ENCODE measurements around the gene HDLBP.

The HDLBP gene

GRCh38 chr2:241289597-241289996 lies 25.9 kb downstream of the HDLBP start:
- no peak for DNase-seq
- in situ Hi-C loops (cut with HindIII; ENCODE audit: low pct_ligation_motif_present, low sequenced_read_pairs), result no loop called here
- no peak for TF ChIP-seq CTCF (IDR thresholded peaks at IDR 0.05; ENCODE audit: low read depth, low read length, missing control alignments)
- H3K4me3 ChIP-seq (ENCODE audit: low read depth, low read length), result no peak overlapping the region
- H3K27ac ChIP-seq, result no peak overlapping the region
- H3K36me3 ChIP-seq (replicated peaks), result no peaks in the 10 kb centered on the region
- no peaks in the 10 kb centered on the region for H3K27me3 ChIP-seq (replicated peaks)

- in situ Hi-C loops (cut with HindIII; ENCODE audit: low pct_ligation_motif_present, low sequenced_read_pairs), result no loop called here
- Histone ChIP-seq H3K27me3 (replicated peaks) (no peaks in the 10 kb centered on the region), H3K27ac (no peak overlapping the region), H3K4me3 (ENCODE audit: low read depth, low read length) (no peak overlapping the region), H3K36me3 (replicated peaks) (no peaks in the 10 kb centered on the region)
- DNase-seq, result no peak
- no peak for TF ChIP-seq CTCF (IDR thresholded peaks at IDR 0.05; ENCODE audit: low read depth, low read length, missing control alignments)
Observed at GRCh38 chr2:241289053-241289452, 26.4 kb downstream of the HDLBP start.

GRCh38 chr2:241288324-241288888 lies 27.1 kb downstream of the HDLBP start:
- in situ Hi-C loops (cut with HindIII; ENCODE audit: low pct_ligation_motif_present, low sequenced_read_pairs), result no loop called here

GRCh38 chr2:241286348-241287090 lies 29.0 kb downstream of the HDLBP start:
- TF ChIP-seq CTCF (IDR thresholded peaks at IDR 0.05; ENCODE audit: low read depth, low read length, missing control alignments), result no peak
- H3K36me3 ChIP-seq (replicated peaks), result no peaks in the 10 kb centered on the region
- H3K27me3 ChIP-seq (replicated peaks), result no peaks in the 10 kb centered on the region
- H3K27ac ChIP-seq, result no peak overlapping the region
- no peak for DNase-seq
- no peak overlapping the region for H3K4me3 ChIP-seq (ENCODE audit: low read depth, low read length)
- in situ Hi-C loops (cut with HindIII; ENCODE audit: low pct_ligation_motif_present, low sequenced_read_pairs), result no loop called here

More at GRCh38 chr2:241288324-241288888, 27.1 kb downstream of the HDLBP start:
- Histone ChIP-seq H3K36me3 (replicated peaks) (no peaks in the 10 kb centered on the region), H3K27me3 (replicated peaks) (no peaks in the 10 kb centered on the region), H3K4me3 (ENCODE audit: low read depth, low read length) (no peak overlapping the region), H3K27ac (no peak overlapping the region)
- DNase-seq, result no peak
- TF ChIP-seq CTCF (IDR thresholded peaks at IDR 0.05; ENCODE audit: low read depth, low read length, missing control alignments), result no peak

GRCh38 chr2:241285596-241285995 lies 29.9 kb downstream of the HDLBP start:
- in situ Hi-C loops (cut with HindIII; ENCODE audit: low pct_ligation_motif_present, low sequenced_read_pairs), result no loop called here
- TF ChIP-seq CTCF (IDR thresholded peaks at IDR 0.05; ENCODE audit: low read depth, low read length, missing control alignments), result no peak

More at GRCh38 chr2:241285596-241285995, 29.9 kb downstream of the HDLBP start:
- no peaks in the 10 kb centered on the region for H3K27me3 ChIP-seq (replicated peaks)
- no peak for DNase-seq
- no peak overlapping the region for H3K4me3 ChIP-seq (ENCODE audit: low read depth, low read length)
- H3K27ac ChIP-seq, result no peak overlapping the region
- no peaks in the 10 kb centered on the region for H3K36me3 ChIP-seq (replicated peaks)

All from brain microvascular endothelial cell (primary cell).